ENCODE data around the gene RXFP2. TPM values are rescaled to one million over a fixed set of nuclear protein-coding genes. Genes with fewer than 3 reads are reported as not detected.

The RXFP2 gene, protein sequence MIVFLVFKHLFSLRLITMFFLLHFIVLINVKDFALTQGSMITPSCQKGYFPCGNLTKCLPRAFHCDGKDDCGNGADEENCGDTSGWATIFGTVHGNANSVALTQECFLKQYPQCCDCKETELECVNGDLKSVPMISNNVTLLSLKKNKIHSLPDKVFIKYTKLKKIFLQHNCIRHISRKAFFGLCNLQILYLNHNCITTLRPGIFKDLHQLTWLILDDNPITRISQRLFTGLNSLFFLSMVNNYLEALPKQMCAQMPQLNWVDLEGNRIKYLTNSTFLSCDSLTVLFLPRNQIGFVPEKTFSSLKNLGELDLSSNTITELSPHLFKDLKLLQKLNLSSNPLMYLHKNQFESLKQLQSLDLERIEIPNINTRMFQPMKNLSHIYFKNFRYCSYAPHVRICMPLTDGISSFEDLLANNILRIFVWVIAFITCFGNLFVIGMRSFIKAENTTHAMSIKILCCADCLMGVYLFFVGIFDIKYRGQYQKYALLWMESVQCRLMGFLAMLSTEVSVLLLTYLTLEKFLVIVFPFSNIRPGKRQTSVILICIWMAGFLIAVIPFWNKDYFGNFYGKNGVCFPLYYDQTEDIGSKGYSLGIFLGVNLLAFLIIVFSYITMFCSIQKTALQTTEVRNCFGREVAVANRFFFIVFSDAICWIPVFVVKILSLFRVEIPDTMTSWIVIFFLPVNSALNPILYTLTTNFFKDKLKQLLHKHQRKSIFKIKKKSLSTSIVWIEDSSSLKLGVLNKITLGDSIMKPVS
- total RNA-seq (not detected), polyA plus RNA-seq (not detected)

DNA sequence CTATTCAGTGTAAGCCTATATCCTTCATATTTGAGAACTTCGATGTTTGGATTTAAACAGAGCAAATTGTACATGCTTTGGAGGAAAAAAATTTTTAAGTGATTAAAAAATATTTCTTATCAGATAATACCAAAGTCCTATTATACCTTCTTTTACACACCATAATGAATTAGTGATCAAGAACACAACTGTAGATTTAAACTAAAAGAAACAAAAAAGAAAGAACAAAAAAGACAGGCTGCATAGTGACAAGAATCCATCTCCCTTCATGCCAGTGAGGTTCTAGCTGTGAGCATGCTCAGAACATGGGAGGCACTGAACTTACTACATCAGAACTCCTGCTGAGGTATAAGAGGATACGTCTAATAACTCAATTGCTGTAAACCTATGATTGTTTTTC, at the start of gene RXFP2:
Gene RXFP2, plus strand, starts transcription at position 301 of the 400 bp plus-strand sequence. Its CDS starts 87 bp downstream, at position 388.
- H3K4me1 ChIP-seq (ENCODE audit: insufficient read depth, low read length) = no peaks in the 10 kb centered on the region
- H3K27ac Mint-ChIP-seq = no peak within 1 kb of the TSS
- no peaks in the 10 kb centered on the region for H3K36me3 ChIP-seq (ENCODE audit: insufficient read depth, low read length)
- no peaks in the 10 kb centered on the region for H3K27me3 ChIP-seq (ENCODE audit: insufficient read depth, low read length)
- H3K36me3 Mint-ChIP-seq = no peaks in the 10 kb centered on the region
- H3K27ac ChIP-seq (ENCODE audit: low read depth, low read length) = no peak within 1 kb of the TSS
- no peak for DNase-seq
- H3K4me1 Mint-ChIP-seq = peaks cover 3 to 4% (median 3%) of the 10 kb centered on the region in 4 donors
- CTCF ChIA-PET (ENCODE audit: partially characterized antibody) = no interaction called here
- H3K4me3 ChIP-seq (ENCODE audit: low read length in 2 of 2) = no peak within 1 kb of the TSS
- peaks cover 9% of the 10 kb centered on the region in 2 donors for H3K27me3 Mint-ChIP-seq
- H3K4me3 Mint-ChIP-seq = no peak within 1 kb of the TSS
- peaks cover 0 to 4% (median 0%) of the 10 kb centered on the region in 8 donors for H3K9me3 Mint-ChIP-seq
- POLR2A ChIA-PET (ENCODE audit: partially characterized antibody) = no interaction called here
- intact Hi-C loops (cut with micrococcal nuclease) = no loop called here
- H3K9me3 ChIP-seq (ENCODE audit: control insufficient read depth in 1 of 2, low read length in 2 of 2) = no peaks in the 10 kb centered on the region

DNA sequence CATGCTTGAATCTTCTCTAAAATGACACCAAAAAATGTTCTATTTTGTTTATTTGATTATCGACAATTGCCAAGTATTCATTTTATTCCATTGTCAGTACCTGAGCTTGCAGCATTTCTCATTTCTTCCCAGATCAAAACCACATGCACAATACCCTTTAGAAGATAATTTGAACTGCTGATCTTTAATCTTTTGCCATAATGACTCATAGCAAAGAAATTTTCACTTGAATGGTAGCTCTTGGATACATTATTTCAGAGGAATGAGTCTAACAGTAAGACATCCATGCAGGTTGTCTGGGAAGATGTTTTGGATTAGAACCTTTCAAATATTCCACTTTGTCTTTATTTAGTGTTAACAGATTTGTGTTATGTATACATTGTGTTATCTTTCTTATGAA, 42.0 kb upstream of the RXFP2 start:
- no peaks in the 10 kb centered on the region for H3K4me1 ChIP-seq (ENCODE audit: insufficient read depth, low read length)
- CTCF ChIA-PET (ENCODE audit: partially characterized antibody) = no interaction called here
- H3K27ac ChIP-seq (ENCODE audit: low read depth, low read length) = no peak overlapping the region
- H3K9me3 Mint-ChIP-seq = peaks cover 0 to 43% (median 17%) of the 10 kb centered on the region in 8 donors
- H3K4me3 ChIP-seq (ENCODE audit: low read length in 2 of 2) = no peak overlapping the region
- peaks cover 2 to 4% of the 10 kb centered on the region in 2 donors for H3K27me3 Mint-ChIP-seq
- peaks cover 0 to 3% of the 10 kb centered on the region in 2 donors for H3K36me3 Mint-ChIP-seq
- H3K9me3 ChIP-seq (ENCODE audit: control insufficient read depth in 1 of 2, low read length in 2 of 2) = no peaks in the 10 kb centered on the region
- H3K4me3 Mint-ChIP-seq = no peak overlapping the region
- H3K36me3 ChIP-seq (ENCODE audit: insufficient read depth, low read length) = no peaks in the 10 kb centered on the region
- H3K27ac Mint-ChIP-seq = no peak overlapping the region
- no peaks in the 10 kb centered on the region for H3K27me3 ChIP-seq (ENCODE audit: insufficient read depth, low read length)
- intact Hi-C loops (cut with micrococcal nuclease) = no loop called here
- DNase-seq = no peak
- no peaks in the 10 kb centered on the region for H3K4me1 Mint-ChIP-seq
- POLR2A ChIA-PET (ENCODE audit: partially characterized antibody) = no interaction called here

DNA sequence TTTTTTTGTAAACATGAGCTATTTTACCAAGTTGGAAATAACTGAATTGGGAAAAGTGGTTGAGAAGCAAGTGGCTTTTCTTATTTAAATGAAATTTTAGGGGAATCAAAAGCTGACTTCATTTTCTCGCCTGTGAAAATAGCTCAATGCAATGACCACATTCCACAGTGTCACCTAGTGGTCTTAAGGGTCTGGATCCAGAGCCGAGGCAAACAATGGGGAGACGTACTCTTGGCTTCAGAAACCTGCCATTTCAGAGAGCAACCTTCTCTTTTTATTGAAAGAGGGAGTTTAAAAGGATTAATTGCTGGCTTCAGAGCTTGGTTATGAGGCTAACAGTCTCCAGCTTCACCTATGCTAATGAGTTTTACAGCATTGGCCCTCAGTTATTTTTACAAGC, 39.7 kb upstream of the RXFP2 start:
- Mint-ChIP-seq H3K4me3 (no peak overlapping the region), H3K27me3 (peaks cover 4 to 6% of the 10 kb centered on the region in 2 donors), H3K27ac (no peak overlapping the region), H3K36me3 (peaks cover 0 to 3% of the 10 kb centered on the region in 2 donors), H3K9me3 (peaks cover 0 to 27% (median 12%) of the 10 kb centered on the region in 8 donors), H3K4me1 (no peaks in the 10 kb centered on the region)
- no peaks in the 10 kb centered on the region for H3K27me3 ChIP-seq (ENCODE audit: insufficient read depth, low read length)
- no peak for DNase-seq
- no peaks in the 10 kb centered on the region for H3K4me1 ChIP-seq (ENCODE audit: insufficient read depth, low read length)
- H3K9me3 ChIP-seq (ENCODE audit: control insufficient read depth in 1 of 2, low read length in 2 of 2) = no peaks in the 10 kb centered on the region
- CTCF ChIA-PET (ENCODE audit: partially characterized antibody) = no interaction called here
- no peak overlapping the region for H3K27ac ChIP-seq (ENCODE audit: low read depth, low read length)
- H3K36me3 ChIP-seq (ENCODE audit: insufficient read depth, low read length) = no peaks in the 10 kb centered on the region
- POLR2A ChIA-PET (ENCODE audit: partially characterized antibody) = no interaction called here
- H3K4me3 ChIP-seq (ENCODE audit: low read length in 2 of 2) = no peak overlapping the region
- intact Hi-C loops (cut with micrococcal nuclease) = no loop called here

DNA sequence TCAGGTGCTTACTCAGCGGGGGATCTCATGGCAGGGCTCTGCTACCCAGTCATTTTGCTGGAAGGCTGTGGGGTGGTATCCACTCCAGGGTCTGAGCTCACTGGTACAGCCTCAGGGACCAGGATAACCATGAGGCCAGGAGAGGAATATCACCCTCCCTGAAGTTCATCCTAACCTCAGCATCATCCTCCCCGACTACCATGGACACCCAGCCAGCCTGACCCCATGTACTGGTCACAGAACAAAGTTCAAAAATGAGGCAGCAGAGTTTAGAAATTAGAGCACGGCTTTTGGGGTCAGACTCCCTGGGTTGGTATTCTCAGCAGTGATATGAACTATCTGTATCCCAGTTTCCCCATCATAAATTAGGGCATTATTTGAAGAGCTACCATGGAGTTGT, 35.5 kb upstream of the RXFP2 start:
- intact Hi-C loops (cut with micrococcal nuclease) = no loop called here
- CTCF ChIA-PET (ENCODE audit: partially characterized antibody) = no interaction called here
- H3K36me3 Mint-ChIP-seq = peaks cover 0 to 3% of the 10 kb centered on the region in 2 donors
- Histone ChIP-seq H3K27me3 (ENCODE audit: insufficient read depth, low read length) (no peaks in the 10 kb centered on the region), H3K36me3 (ENCODE audit: insufficient read depth, low read length) (no peaks in the 10 kb centered on the region), H3K4me1 (ENCODE audit: insufficient read depth, low read length) (no peaks in the 10 kb centered on the region), H3K27ac (ENCODE audit: low read depth, low read length) (no peak overlapping the region), H3K9me3 (ENCODE audit: control insufficient read depth in 1 of 2, low read length in 2 of 2) (no peaks in the 10 kb centered on the region), H3K4me3 (ENCODE audit: low read length in 2 of 2) (no peak overlapping the region)
- peaks cover 0 to 8% (median 3%) of the 10 kb centered on the region in 8 donors for H3K9me3 Mint-ChIP-seq
- no peak for DNase-seq
- H3K27ac Mint-ChIP-seq = no peak overlapping the region
- H3K4me3 Mint-ChIP-seq = no peak overlapping the region
- H3K27me3 Mint-ChIP-seq = peaks cover 8 to 11% of the 10 kb centered on the region in 2 donors
- POLR2A ChIA-PET (ENCODE audit: partially characterized antibody) = no interaction called here
- no peaks in the 10 kb centered on the region for H3K4me1 Mint-ChIP-seq

DNA sequence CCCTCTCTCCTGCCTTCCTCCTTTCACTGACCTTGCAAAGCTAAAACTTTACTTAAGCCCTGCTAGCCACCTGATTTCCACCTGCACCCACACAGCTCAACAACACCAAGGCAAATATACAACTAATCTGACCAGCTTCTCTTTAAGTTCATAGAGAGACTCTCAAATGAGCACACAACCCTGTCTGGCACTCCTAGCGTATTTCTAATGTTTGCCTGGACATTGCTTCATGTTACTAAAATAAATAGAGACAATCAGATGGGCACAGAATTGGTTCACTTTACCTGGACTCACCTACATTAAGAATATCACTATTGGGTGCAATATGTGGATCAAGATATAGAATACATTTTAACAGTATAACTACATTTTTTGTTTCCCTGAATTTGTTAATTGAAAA, 33.2 kb upstream of the RXFP2 start:
- POLR2A ChIA-PET (ENCODE audit: partially characterized antibody) = no interaction called here
- Mint-ChIP-seq H3K9me3 (peaks cover 0 to 7% (median 0%) of the 10 kb centered on the region in 8 donors), H3K27ac (no peak overlapping the region), H3K27me3 (peaks cover 5 to 8% of the 10 kb centered on the region in 2 donors), H3K36me3 (peaks cover 0 to under 1% of the 10 kb centered on the region in 2 donors), H3K4me1 (no peaks in the 10 kb centered on the region), H3K4me3 (no peak overlapping the region)
- Histone ChIP-seq H3K4me3 (ENCODE audit: low read length in 2 of 2) (no peak overlapping the region), H3K4me1 (ENCODE audit: insufficient read depth, low read length) (no peaks in the 10 kb centered on the region), H3K27me3 (ENCODE audit: insufficient read depth, low read length) (no peaks in the 10 kb centered on the region), H3K36me3 (ENCODE audit: insufficient read depth, low read length) (no peaks in the 10 kb centered on the region), H3K9me3 (ENCODE audit: control insufficient read depth in 1 of 2, low read length in 2 of 2) (no peaks in the 10 kb centered on the region), H3K27ac (ENCODE audit: low read depth, low read length) (no peak overlapping the region)
- CTCF ChIA-PET (ENCODE audit: partially characterized antibody) = no interaction called here
- DNase-seq = no peak
- intact Hi-C loops (cut with micrococcal nuclease) = no loop called here

DNA sequence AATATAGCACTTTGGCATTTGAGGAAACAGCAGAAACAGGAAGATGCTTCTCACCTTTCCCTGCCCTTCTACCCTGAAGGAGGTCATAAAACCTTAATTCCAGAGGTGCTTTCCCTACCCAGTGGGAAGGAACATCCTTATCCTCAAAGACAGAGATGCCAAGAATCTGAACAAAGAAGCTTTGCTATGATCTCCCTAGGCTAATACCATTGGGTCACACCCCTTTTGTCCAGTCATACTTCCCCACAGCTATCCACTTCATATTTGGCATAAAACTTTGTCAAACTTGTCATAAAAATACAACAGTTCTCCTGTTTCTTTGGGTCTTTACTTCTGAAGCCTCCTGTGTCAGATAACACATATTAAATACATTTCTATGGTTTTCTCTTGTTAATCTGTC, 21.7 kb upstream of the RXFP2 start:
- Histone ChIP-seq H3K27ac (ENCODE audit: low read depth, low read length) (no peak overlapping the region), H3K4me3 (ENCODE audit: low read length in 2 of 2) (no peak overlapping the region), H3K9me3 (ENCODE audit: control insufficient read depth in 1 of 2, low read length in 2 of 2) (no peaks in the 10 kb centered on the region), H3K4me1 (ENCODE audit: insufficient read depth, low read length) (no peaks in the 10 kb centered on the region), H3K27me3 (ENCODE audit: insufficient read depth, low read length) (no peaks in the 10 kb centered on the region), H3K36me3 (ENCODE audit: insufficient read depth, low read length) (no peaks in the 10 kb centered on the region)
- Mint-ChIP-seq H3K27me3 (peaks cover 14 to 15% of the 10 kb centered on the region in 2 donors), H3K4me1 (no peaks in the 10 kb centered on the region), H3K36me3 (no peaks in the 10 kb centered on the region), H3K9me3 (peaks cover 0 to 3% (median 0%) of the 10 kb centered on the region in 8 donors), H3K27ac (no peak overlapping the region), H3K4me3 (no peak overlapping the region)
- ChIA-PET POLR2A (ENCODE audit: partially characterized antibody) (no interaction called here), CTCF (ENCODE audit: partially characterized antibody) (no interaction called here)
- DNase-seq = no peak
- intact Hi-C loops (cut with micrococcal nuclease) = no loop called here

DNA sequence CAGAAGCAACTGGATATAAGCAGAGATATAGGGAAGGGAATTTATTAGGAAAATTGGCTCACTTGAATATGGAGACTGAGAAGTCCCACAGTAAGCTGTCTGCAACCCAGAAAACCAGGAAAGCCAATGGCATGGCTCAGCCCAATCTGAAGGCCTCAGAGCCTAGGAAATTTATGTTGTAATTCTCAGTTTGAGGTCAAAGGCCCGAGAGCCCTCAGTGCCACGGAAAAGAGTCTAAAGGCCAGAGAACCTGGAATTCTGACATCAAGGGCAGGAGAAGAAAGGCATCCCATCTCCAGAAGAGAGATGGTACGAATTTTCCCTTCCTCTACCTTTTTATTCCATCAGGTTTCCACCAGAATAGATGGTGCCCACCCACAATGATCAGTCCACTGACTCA, 20.1 kb upstream of the RXFP2 start:
- H3K9me3 Mint-ChIP-seq = peaks cover 0 to 3% (median 0%) of the 10 kb centered on the region in 8 donors
- Histone ChIP-seq H3K9me3 (ENCODE audit: control insufficient read depth in 1 of 2, low read length in 2 of 2) (no peaks in the 10 kb centered on the region), H3K4me1 (ENCODE audit: insufficient read depth, low read length) (no peaks in the 10 kb centered on the region), H3K27me3 (ENCODE audit: insufficient read depth, low read length) (no peaks in the 10 kb centered on the region), H3K4me3 (ENCODE audit: low read length in 2 of 2) (no peak overlapping the region), H3K27ac (ENCODE audit: low read depth, low read length) (no peak overlapping the region), H3K36me3 (ENCODE audit: insufficient read depth, low read length) (no peaks in the 10 kb centered on the region)
- H3K36me3 Mint-ChIP-seq = no peaks in the 10 kb centered on the region
- H3K4me1 Mint-ChIP-seq = no peaks in the 10 kb centered on the region
- no peak overlapping the region for H3K27ac Mint-ChIP-seq
- peaks cover 9 to 12% of the 10 kb centered on the region in 2 donors for H3K27me3 Mint-ChIP-seq
- POLR2A ChIA-PET (ENCODE audit: partially characterized antibody) = no interaction called here
- intact Hi-C loops (cut with micrococcal nuclease) = no loop called here
- DNase-seq = no peak
- CTCF ChIA-PET (ENCODE audit: partially characterized antibody) = no interaction called here
- H3K4me3 Mint-ChIP-seq = no peak overlapping the region
